BJ (cell line): ENCODE measurements around the gene RGS11. TPM values are rescaled to one million over a fixed set of nuclear protein-coding genes. Genes with fewer than 3 reads are reported as not detected.

Experiments used
- CTCF ChIA-PET: fragments of 350-600 bp; formaldehyde crosslinking; extraction: SDS; loops from one replicate; lab custom pipeline; 2021; ENCODE audit warnings: antibody characterized with exemption, inconsistent platforms; lab: Yijun Ruan, JAX
- POLR2A ChIA-PET: fragments of 300-600 bp; sonication (Branson Sonifier 250); formaldehyde crosslinking; extraction: SDS; loops from one replicate; lab custom pipeline; 2021; ENCODE audit warnings: antibody characterized with exemption; lab: Charles Lee
- DNase-seq: peaks from one replicate; pipeline ENCODE4 v3.0.0-alpha.2; 2011; ENCODE audit warnings: low read depth
- H3K27me3 ChIP-seq: 2 replicates; pipeline ENCODE4 v1.6.0; 2011; ENCODE audit warnings: low read length; ENCODE audit not compliant: control insufficient read depth, insufficient read depth
- H3K36me3 ChIP-seq: 2 replicates; pipeline ENCODE4 v1.5.1; 2011; ENCODE audit warnings: low read length; ENCODE audit not compliant: control insufficient read depth, insufficient read depth
- H3K4me3 ChIP-seq: 2 replicates; pipeline ENCODE4 v1.5.1; 2011; ENCODE audit warnings: low read depth, mild to moderate bottlenecking, control low read depth, low read length
- polyA plus RNA-seq: library from polyadenylated mRNA; depleted of rRNA; stranded (reverse); fragments of >200 nt; gene quantifications from 2 replicates; pipeline ENCODE4 v1.2.3, GENCODE V29; 2011
- TF ChIP-seq, protein P1 (sequence below): IDR thresholded peaks from 2 replicates; pipeline ENCODE4 v1.5.1; 2011; ENCODE audit warnings: low read depth, mild to moderate bottlenecking, control low read depth, inconsistent platforms, low read length, moderate library complexity; ENCODE audit not compliant: insufficient read depth

The RGS11 gene
- polyA plus RNA-seq, 1 experiment: 2.2 TPM

DNA sequence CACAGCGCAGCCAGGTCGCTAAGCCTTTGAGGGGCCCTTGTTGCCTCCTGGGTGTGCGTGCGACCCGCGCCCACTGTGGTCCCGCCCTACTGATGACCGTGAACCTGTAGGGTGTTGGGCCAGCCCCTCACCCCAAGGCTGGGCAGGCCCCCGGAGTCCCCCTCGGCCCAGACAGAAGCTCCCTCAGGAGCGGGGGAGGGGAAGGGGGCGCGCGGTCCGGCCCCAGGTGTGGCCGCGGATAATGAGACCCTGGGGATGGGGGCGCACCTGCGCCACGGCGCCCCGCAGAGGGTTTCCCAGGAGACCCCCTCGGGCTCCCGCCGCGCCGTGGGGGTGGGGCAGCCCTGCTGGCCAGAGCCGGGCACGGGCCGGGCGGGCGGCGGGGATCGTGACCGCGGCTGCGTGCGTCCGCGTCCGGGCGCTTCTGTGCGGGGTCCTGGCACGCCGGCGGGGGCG is 4.3 kb upstream of the RGS11 start:
- ChIA-PET CTCF (interaction anchor here (1.0 kb wide), 1 partner anchor 82 kb away, joined by 4 read pairs; no protein-coding TSS in a partner anchor), POLR2A (no interaction called here)
- DNase-seq: no peak
- Histone ChIP-seq H3K36me3 (no peaks in the 10 kb centered on the region), H3K4me3 (no peak overlapping the region), H3K27me3 (peaks cover 1% of the 10 kb centered on the region)
- TF ChIP-seq, protein P1, sequence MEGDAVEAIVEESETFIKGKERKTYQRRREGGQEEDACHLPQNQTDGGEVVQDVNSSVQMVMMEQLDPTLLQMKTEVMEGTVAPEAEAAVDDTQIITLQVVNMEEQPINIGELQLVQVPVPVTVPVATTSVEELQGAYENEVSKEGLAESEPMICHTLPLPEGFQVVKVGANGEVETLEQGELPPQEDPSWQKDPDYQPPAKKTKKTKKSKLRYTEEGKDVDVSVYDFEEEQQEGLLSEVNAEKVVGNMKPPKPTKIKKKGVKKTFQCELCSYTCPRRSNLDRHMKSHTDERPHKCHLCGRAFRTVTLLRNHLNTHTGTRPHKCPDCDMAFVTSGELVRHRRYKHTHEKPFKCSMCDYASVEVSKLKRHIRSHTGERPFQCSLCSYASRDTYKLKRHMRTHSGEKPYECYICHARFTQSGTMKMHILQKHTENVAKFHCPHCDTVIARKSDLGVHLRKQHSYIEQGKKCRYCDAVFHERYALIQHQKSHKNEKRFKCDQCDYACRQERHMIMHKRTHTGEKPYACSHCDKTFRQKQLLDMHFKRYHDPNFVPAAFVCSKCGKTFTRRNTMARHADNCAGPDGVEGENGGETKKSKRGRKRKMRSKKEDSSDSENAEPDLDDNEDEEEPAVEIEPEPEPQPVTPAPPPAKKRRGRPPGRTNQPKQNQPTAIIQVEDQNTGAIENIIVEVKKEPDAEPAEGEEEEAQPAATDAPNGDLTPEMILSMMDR: no peak

DNA sequence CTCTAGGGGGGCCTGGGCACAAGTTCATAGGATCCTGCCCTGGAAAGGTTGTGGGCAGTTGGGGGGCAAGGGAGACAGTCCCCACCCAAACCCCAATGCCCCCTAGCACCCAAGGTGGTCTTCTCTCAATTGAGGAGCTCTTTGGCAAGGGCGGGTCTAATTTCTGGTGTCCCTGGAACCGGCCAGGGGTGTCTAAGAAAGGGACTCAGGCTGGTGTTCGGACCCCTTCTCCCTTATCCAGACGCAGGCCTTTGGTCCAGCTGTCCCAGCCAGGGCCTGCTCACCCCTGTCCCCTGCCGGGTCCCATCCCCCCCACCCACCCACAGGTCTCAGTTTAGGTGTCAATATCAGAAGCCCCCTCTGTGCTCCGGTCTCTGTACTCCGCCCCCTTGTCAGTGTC is 3.8 kb upstream of the RGS11 start:
- CTCF ChIA-PET: interaction anchor here (1.0 kb wide), 1 partner anchor 83 kb away, joined by 4 read pairs; no protein-coding TSS in a partner anchor
- Histone ChIP-seq H3K4me3 (no peak overlapping the region), H3K27me3 (peaks cover 2% of the 10 kb centered on the region), H3K36me3 (no peaks in the 10 kb centered on the region)
- no peak for DNase-seq
- TF ChIP-seq, protein P1: no peak
- POLR2A ChIA-PET: no interaction called here

DNA sequence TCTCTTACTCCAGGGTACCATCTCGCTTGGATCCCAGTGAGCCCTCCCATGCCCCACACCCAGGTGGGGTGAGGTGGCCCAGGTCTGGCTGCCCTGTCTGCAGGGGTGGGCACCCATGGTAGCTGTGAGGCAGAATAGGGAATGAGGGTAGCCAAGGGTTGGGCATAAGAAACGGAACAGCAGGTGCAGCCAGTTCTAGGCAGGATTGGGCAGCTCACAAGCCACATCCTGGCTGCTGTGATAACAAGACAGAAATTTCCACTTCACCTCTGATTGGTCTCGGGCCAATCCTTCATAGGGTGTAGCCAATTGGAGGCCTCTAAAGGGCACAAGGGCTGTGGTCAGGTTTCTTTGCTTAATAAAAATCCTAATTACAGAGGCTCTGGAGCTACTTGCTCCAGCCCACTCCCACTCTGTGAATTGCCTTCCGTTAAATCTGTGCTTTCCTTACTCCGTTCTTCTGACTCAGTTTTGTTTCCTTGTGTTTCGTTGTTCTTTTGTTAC is 3.2 kb upstream of the RGS11 start:
- CTCF ChIA-PET: no interaction called here
- DNase-seq: no peak
- H3K4me3 ChIP-seq: no peak overlapping the region
- no peaks in the 10 kb centered on the region for H3K36me3 ChIP-seq
- TF ChIP-seq, protein P1: no peak
- POLR2A ChIA-PET: no interaction called here
- H3K27me3 ChIP-seq: peaks cover 5% of the 10 kb centered on the region

DNA sequence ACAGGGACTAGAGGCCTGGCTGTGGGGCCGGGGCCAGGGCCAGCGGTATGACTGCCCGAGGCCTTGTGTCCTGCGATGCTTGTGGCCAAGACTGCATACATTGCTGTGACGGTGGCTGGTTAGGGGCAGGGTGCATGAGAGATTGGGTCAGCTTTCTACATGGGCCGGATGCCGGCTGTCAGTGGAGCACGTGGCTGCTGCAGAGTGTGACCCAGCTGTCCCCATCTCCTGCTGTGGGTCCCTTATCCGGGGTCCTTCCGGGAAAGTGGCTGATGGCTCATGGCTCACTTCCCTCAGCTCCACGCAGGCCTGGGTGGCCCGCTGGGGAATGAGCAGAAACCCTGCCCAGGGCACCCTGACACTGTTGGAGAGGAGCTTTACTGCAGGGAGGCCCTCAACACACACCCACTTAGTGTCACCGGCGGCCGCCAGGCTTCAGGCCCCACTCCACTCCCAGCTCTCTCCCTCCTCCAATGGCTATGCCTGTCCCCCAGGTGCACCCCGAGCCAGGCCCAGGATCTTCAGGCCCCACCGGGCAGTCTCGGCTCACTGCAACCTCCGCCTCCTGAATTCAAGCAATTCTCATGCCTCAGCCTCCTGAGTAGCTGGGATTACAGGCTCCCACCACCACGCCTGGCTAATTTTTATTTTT is 808 bp upstream of the RGS11 start:
- DNase-seq: no peak
- TF ChIP-seq, protein P1: no peak
- H3K4me3 ChIP-seq: no peak overlapping the region
- H3K36me3 ChIP-seq: no peaks in the 10 kb centered on the region
- ChIA-PET POLR2A (no interaction called here), CTCF (no interaction called here)
- peaks cover 5% of the 10 kb centered on the region for H3K27me3 ChIP-seq

DNA sequence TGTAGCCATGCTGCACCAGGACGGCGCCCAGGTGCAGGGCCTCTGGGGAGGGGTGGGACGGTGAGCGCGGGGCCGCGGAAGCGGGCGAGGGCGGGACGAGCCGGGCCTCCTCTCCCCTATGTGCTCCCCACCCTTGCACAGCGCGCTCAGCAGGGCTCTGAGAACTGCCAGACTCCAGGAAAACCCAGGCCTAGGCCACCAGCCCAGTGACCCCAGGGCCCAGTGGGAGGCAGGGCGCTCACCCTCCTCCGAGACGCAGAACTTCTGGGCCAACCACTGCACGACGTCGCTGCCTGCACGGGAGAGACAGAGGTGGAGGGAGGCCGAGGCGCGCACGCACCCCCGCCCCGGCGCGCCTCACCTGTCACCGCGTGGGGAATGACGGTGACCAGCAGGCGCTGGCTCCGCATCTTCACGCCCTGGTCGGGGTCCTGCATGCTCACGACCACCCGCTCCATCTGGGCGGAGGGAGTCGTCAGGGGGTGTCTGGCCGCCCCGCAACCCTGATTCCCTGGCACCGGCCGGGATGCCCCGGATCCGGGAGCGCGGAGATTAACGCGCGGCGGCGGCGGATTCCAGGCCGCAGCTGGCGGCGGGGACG is 603 bp downstream of the RGS11 start:
- CTCF ChIA-PET: no interaction called here
- DNase-seq: no peak
- POLR2A ChIA-PET: no interaction called here
- peak overlapping the region; percentile 42 for H3K4me3 ChIP-seq
- TF ChIP-seq, protein P1: no peak
- no peaks in the 10 kb centered on the region for H3K36me3 ChIP-seq
- H3K27me3 ChIP-seq: peaks cover 5% of the 10 kb centered on the region
